ENCODE measurements around the gene PLXNB2.

The PLXNB2 gene

GRCh38 chr22:50310031-50310722, 2.7 kb upstream of the PLXNB2 start:
- DNase-seq (ENCODE audit: low read depth in 2 of 2): no peak

- DNase-seq (ENCODE audit: low read depth in 2 of 2): no peak
Observed at GRCh38 chr22:50309601-50309991, 2.1 kb upstream of the PLXNB2 start.

GRCh38 chr22:50308986-50309600, 1.6 kb upstream of the PLXNB2 start:
- DNase-seq (ENCODE audit: low read depth in 2 of 2): no peak

GRCh38 chr22:50308597-50308935, 1.1 kb upstream of the PLXNB2 start:
- DNase-seq (ENCODE audit: low read depth in 2 of 2): no peak

GRCh38 chr22:50307890-50308596, 597 bp upstream of the PLXNB2 start:
- DNase-seq (ENCODE audit: low read depth in 2 of 2): no peak

GRCh38 chr22:50305923-50306566, 1.4 kb downstream of the PLXNB2 start:
- DNase-seq (ENCODE audit: low read depth in 2 of 2): no peak

GRCh38 chr22:50305393-50305922, 2.0 kb downstream of the PLXNB2 start:
- DNase-seq (ENCODE audit: low read depth in 2 of 2): no peak

GRCh38 chr22:50304528-50305392, 2.7 kb downstream of the PLXNB2 start:
- DNase-seq (ENCODE audit: low read depth in 2 of 2): no peak

- no peak for DNase-seq (ENCODE audit: low read depth in 2 of 2)
Observed at GRCh38 chr22:50303848-50304527, 3.5 kb downstream of the PLXNB2 start.

- no peak for DNase-seq (ENCODE audit: low read depth in 2 of 2)
Observed at GRCh38 chr22:50303515-50303847, 4.0 kb downstream of the PLXNB2 start.

GRCh38 chr22:50302564-50302963, 4.9 kb downstream of the PLXNB2 start:
- no peak for DNase-seq (ENCODE audit: low read depth in 2 of 2)

GRCh38 chr22:50302041-50302541, 5.4 kb downstream of the PLXNB2 start:
- no peak for DNase-seq (ENCODE audit: low read depth in 2 of 2)

- DNase-seq (ENCODE audit: low read depth in 2 of 2): no peak
Observed at GRCh38 chr22:50301581-50301991, 5.9 kb downstream of the PLXNB2 start.

GRCh38 chr22:50300620-50301257, 6.7 kb downstream of the PLXNB2 start:
- no peak for DNase-seq (ENCODE audit: low read depth in 2 of 2)

GRCh38 chr22:50299785-50300619, 7.4 kb downstream of the PLXNB2 start:
- DNase-seq (ENCODE audit: low read depth in 2 of 2): no peak

GRCh38 chr22:50298937-50299784, 8.3 kb downstream of the PLXNB2 start:
- no peak for DNase-seq (ENCODE audit: low read depth in 2 of 2)

- DNase-seq (ENCODE audit: low read depth in 2 of 2): no peak
Observed at GRCh38 chr22:50298266-50298637, 9.2 kb downstream of the PLXNB2 start.

- DNase-seq (ENCODE audit: low read depth in 2 of 2): no peak
Observed at GRCh38 chr22:50297510-50298265, 9.8 kb downstream of the PLXNB2 start.
